ENCODE data around the gene C6orf120.
"Not testable (repeated sequence)": the region's sequence is repeated elsewhere in the genome, so short reads cannot be mapped to it uniquely, and the experiment has no call there.

C6orf120 gene

DNA sequence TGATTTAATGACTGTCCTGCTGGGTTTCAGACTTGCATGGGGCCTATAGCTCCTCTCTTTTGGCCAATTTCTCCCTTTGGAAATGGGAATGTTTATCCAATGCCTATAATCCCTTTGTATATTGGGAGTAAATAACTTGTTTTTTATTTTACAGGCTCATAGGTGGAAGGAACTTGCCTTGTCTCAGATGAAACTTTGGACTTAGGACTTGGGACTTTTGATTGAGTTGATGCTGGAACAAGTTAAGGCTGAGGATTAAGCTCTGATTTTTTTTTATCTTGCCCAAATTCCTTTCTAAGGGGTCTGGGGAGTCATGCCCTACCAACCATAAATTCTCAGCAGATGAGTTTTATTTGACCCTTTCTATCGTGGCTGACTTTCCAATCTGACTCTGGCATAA is 23.6 kb upstream of the C6orf120 start:
- no peak for DNase-seq (ENCODE audit: extremely low read depth in 1 of 2, low read depth in 1 of 2)

DNA sequence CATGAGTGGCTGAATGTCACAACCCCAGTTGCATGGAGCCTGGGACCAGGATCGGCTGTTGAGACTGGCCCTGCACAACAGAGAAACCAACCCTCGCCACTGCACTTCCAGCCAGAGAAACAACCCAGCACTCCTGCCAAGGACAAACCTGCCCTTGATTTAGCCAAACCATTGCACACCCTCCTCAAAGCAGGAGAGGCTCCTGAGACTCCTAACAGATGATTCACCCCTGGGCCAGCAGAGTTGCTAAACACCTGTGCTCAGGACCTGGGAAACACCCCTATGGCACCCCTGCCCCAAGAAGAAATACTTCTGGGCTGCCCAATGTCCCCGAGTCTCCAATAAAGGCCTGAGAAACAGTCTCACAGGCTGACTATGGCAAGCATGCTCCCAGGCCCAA is 17.9 kb upstream of the C6orf120 start:
- no peak for DNase-seq (ENCODE audit: extremely low read depth in 1 of 2, low read depth in 1 of 2)

DNA sequence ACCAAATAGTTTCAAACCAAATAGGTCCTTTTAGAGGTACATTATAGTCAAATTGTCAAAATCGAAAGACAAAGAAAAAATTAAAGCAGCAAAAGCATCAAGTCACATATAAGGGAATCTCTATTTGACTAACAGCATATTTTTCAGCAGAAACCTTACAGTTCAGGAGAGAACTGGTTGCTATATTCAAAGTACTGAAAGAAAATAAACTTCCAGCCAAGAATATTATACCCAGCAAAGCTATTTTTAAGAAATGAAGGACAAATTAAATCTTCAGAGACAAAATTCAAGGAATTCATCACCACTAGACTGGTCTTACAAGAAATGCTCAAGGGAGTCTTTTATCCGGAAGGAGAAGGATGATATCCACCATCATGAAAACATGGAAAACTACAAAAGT is 16.1 kb upstream of the C6orf120 start:
- no peak for DNase-seq (ENCODE audit: extremely low read depth in 1 of 2, low read depth in 1 of 2)

DNA sequence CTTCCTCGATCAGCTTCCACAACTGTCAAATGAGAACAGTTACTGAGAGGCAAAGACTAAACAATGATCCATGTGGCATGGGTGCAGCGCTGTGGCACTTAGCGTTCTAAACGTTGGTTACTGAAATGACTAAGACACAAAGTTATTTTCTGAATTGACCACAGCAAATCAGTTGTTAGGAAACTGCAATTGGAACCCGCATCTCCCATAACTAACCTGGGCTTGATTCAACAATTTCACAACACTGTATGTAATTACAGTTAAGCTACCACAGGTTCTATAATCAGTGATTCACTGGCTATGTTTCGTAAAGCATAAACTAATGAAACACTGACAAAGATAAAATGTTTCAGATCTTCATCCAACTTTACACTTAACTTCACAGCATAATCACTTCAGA is 12.6 kb upstream of the C6orf120 start:
- DNase-seq (ENCODE audit: extremely low read depth in 1 of 2, low read depth in 1 of 2): no peak

DNA sequence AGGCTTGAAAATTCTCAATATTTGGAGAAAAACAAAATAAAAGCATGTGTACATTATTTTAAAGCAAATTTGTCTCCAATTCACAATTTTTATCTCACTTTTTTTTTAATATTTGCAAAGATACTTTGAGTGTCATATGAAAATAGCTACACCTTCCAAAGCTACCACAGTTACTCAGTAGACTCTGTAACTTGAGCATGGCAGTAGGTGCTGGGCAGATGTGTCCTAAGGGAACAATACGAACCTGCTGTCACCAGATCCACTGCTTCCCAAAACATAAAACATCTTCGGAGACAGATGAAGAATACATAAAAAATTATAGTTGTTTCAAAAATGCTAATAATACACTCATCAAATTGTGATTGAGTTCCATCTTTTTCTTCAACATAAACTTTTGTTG is 10.7 kb upstream of the C6orf120 start:
- DNase-seq (ENCODE audit: extremely low read depth in 1 of 2, low read depth in 1 of 2): no peak

DNA sequence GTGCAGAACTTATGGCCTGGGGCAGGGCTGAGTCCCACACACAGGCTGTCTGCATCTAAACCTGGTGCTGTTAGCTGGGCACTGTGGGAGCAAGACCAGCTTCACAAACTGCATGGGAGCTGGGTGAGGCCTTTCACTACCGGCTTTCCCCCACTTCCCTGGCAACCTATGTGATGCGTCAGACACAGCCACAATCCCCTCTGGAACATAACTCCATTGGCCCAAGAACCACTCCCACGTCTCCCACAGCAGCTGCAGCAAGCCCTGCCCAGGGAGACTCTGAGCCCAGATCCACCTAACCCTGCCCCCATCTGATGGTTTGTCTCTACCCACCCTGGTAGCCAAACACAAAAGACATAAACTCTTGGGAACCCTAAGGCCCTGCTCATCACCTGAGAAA is 9.4 kb upstream of the C6orf120 start:
- no peak for DNase-seq (ENCODE audit: extremely low read depth in 1 of 2, low read depth in 1 of 2)

DNA sequence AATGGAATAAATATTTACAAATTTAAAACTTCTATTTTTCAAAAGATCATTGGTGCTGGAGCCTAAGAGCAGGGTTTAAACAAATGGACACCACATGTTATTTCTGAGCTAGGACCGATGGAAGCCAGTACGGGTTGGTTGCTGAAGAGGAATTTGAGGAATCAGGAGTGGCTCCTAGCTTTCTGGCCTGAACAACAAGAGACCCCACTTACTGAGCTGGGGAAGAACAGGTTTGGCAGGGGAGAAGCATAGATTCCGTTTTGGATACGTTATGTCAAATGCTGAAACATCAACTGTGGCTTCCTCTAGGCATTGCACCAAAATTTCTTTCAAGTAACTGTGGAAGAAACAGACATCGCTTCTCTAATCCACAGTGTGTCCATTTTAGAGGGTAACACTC is 6.8 kb upstream of the C6orf120 start:
- DNase-seq (ENCODE audit: extremely low read depth in 1 of 2, low read depth in 1 of 2): no peak

DNA sequence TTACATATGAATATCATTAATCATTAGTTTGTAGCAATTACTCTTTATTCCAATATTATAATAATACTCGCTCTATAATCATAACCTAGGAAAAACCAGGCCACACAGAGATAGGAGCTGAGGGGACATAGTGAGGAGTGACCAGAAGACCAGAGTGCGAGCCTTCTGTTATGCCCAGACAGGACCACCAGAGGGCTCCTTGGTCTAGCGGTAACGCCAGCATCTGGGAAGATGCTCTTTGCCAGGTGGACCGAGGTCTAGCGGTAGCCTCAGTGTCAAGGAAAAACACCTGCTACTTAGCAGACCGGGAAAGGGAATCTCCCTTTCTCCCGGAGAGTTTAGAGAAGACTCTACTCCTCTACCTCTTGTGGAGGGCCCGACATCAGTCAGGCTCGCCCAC is 4.8 kb upstream of the C6orf120 start:
- not testable (repeated sequence) for DNase-seq (ENCODE audit: extremely low read depth in 1 of 2, low read depth in 1 of 2)

DNA sequence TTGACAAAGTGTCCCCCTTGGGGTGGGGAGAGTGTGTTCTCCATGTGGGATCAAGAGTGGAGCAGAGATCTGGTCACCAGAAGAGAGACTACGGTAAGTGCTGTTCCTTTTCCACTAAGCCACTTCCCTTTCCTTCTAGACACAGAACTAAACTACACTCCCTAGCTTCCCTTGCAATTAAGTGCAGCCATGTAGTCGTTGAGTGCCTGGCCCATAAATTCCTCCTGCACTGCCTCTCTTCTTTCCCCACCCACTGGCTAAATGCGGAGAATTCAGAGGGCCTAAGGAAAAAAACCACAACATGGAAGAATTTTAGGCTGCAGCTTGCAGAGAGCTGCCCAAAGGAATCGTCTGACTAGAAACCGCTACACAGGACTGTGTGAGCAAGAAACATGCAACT is 1.6 kb upstream of the C6orf120 start:
- no peak for DNase-seq (ENCODE audit: extremely low read depth in 1 of 2, low read depth in 1 of 2)

DNA sequence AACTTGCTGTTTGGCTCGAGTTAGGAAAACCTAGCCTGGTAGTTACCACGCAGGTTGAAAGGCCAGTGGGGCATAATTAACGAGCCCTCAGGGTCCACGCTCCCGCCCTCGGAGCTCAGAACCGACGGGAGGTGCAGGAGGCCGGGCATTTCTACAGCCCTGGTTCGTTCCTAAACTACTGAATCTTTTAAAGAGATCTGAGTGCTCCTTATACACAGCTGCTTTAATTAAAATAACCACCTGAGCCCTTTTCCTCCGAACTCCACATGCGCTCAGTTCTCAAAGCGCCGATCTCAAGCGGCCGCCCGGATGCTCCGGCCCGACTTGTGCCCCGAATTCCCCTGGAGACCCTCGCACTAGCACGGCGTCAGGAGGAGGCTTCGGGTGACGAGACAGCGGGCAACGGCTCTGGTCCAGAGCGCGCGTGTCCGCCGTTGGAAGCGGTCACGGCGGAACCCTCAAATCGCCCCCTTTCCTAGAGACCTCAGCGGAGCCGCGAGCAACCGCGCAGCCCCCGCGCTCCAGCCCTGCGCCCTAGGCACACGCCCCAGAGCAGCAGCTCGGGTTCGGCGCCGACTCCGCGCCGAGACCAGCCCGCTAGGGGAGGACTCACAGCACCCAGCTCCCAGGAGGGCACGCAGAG is 494 bp upstream of the C6orf120 start:
- no peak for DNase-seq (ENCODE audit: extremely low read depth in 1 of 2, low read depth in 1 of 2)

DNA sequence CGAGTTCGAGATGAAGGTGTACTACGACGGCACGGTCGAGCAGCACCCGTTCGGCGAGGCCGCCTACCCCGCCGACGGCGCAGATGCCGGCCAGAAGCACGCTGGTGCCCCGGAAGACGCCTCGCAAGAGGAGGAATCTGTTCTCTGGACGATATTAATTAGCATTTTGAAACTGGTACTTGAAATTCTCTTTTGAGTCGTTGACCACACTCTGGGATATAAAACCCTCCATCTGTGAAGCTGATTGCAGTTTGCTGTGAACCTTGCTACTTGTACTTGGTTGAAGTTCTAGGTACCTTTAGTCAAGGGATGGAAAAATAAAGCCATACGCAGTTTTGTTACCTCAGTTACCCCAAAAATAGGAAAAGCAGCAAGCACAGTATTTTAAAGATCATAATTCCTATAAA is 917 bp downstream of the C6orf120 start:
- no peak for DNase-seq (ENCODE audit: extremely low read depth in 1 of 2, low read depth in 1 of 2)

DNA sequence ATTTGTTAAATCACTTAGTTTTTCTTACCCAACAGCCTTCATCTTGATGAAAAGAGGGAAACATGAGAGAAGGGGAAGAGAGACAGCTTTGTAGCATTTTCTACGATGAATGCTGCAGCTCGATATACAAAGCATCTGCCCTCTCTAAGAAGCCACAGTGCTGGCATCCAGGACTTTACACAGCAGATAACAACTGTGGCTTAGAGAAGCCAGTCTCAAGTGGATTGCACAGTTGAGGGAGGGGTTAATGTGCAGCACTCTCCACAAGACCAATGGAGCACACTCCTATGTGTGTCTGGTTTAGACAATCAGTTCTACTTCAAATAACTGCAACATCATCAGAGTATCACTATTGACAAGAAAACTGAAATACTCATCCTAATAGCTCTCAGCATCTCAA is 5.8 kb downstream of the C6orf120 start:
- no peak for DNase-seq (ENCODE audit: extremely low read depth in 1 of 2, low read depth in 1 of 2)

DNA sequence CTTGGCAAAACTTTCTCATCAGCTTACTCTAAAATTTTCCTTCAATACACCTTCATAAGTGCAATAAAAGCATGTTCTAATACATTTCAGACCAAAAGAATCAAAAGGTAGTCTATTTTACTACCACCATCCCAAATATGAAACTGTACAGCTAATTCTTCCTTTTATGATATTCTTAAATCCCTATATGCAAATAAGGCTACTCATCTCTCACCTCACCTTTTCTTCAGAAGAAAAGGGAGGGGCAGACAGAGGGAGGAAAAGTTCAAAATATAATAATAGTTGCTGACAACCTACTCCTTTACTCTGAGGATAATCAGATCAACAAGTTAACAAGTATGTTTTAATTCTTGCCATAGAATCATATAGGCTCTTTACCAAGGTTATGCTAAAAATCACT is 7.4 kb downstream of the C6orf120 start:
- DNase-seq (ENCODE audit: extremely low read depth in 1 of 2, low read depth in 1 of 2): no peak

DNA sequence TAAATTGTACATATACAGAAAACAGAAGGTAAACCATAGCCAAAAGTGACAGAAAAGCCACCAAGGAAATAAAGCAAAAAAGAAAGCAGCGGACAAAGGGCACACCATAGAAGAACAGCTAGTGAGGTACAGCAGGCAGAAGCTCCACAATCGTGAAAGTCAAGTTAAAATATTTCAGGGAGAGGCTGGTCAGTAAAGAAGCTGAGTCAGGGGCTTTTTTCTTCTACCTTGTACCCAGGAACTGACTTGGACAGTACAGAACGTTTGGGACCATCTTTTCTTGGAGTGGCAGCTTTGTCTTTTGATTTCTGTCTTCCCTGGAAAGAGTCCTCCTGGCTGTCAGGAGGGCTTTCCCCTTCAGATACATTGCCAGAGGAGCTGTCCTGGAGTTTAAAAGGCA is 8.1 kb downstream of the C6orf120 start:
- no peak for DNase-seq (ENCODE audit: extremely low read depth in 1 of 2, low read depth in 1 of 2)

DNA sequence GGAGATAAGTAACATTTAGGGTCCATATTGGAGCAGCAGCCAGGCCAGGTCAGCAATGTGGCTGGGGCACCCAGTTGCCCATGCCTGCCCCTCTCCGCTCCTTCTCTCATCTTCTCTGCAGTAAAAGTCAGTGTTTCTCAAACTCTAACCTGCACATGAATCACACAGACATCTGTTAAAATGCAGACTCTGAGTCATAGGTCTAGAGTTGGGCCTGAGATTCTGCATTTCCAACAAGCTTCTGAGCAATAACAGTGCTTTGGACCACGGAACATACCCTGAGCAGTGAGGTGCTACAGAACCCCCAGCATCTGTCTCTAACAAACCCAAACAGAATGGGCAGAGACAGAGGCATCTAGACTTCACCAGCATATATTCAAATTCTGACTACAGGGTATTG is 12.3 kb downstream of the C6orf120 start:
- DNase-seq (ENCODE audit: extremely low read depth in 1 of 2, low read depth in 1 of 2): no peak

DNA sequence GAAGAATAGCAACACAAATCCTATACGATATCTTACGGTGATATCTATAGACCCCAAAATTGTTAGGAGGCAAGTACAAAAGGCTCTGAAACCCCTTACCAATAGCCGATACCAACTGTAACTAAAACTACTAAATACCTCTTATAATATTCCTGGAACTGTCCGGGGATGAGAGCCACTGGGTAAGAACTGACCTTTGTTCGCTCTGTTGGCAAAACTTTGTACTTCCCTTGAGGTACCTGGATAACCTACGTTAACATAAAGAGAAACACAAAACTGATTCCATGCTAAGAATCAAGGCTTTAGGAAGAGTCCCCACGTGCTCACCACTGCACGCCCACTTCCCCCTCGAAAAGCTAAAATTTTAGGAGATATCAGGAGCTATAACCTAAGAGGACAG is 12.7 kb downstream of the C6orf120 start:
- DNase-seq (ENCODE audit: extremely low read depth in 1 of 2, low read depth in 1 of 2): no peak

DNA sequence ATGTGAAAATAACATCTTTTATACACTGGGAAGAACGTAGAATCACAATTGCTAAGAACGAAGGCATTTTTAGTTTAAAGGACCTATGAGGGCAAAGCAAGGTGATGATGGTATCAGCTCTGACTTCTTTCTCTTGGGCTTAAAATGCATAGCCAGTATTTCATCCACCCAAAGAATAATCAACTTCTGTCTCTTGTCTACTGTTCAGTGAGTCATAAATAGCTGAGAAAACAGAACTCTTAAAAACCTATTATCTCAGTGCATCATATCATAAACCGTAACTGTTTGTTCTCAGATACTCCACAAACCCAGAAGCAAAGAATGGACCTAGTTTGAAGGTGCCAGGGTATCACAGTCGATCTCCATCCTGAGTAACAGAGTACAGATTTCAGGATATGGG is 17.2 kb downstream of the C6orf120 start:
- DNase-seq (ENCODE audit: extremely low read depth in 1 of 2, low read depth in 1 of 2): no peak

DNA sequence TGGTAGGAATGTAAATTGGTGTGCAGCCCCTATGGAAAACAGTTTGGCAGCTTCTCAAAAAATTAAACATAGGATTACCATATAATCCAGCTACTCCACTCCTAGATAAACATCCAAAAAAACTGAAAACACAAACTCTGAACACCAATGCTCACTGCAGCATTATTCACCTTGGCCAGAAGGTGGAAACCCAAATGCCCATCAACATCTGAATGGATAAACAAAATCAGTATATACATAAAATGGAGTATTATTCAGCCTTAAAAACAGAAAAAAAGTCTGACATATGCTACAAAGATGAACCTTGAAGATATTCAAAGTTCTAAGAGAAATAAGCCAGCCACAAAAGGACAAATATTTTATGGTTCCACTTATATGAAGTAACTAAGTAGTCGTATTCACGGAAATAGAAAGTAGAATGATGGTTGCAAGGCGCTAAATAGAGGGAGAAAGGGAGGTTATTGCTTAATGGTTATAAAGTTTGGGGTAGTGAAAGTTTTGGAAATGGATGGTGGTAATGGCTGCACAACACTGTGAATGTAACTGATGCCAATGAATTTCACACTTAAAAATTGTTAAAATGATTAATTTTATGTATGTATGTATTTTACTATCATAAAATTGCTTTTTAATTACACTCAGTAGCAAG is 18.4 kb downstream of the C6orf120 start:
- no peak for DNase-seq (ENCODE audit: extremely low read depth in 1 of 2, low read depth in 1 of 2)

DNA sequence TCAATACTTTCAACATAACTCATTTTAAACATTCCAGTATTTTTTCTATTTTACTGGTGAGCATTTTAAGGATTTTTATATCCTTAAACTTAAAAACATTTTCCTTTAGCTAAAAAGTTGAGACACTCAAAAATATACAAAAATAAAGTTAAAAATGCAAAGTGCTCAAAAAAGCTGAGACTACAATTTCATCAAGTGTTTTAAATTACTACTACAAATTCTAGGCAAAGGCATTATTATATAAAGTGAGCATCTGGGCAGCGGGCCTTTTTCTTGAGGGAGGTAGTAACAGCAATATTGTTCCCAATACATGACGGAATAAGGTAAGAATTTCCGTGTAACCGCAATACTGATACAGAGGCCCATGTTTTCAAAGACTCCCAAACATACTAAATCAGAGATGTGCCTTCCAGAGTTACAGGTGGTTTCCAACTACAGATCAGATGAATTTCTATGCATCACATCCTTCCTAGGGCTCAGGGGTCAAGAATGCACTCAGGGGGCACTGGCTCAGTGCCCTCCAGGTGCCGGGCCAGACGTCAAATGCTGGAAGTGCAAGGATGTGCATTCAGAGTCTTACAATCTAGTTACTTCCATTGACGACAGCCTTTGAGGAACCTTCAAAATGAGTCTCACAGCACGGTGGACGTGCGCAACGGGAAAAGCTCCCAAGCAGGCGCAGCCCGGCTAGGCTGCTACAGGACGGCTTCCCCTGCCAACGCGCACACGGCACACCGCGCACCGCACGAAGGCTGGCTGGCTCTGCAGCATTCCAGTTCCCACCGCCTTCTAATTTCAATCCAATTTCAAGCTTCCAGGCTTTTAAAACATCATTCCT is 20.7 kb downstream of the C6orf120 start:
- no peak for DNase-seq (ENCODE audit: extremely low read depth in 1 of 2, low read depth in 1 of 2)

DNA sequence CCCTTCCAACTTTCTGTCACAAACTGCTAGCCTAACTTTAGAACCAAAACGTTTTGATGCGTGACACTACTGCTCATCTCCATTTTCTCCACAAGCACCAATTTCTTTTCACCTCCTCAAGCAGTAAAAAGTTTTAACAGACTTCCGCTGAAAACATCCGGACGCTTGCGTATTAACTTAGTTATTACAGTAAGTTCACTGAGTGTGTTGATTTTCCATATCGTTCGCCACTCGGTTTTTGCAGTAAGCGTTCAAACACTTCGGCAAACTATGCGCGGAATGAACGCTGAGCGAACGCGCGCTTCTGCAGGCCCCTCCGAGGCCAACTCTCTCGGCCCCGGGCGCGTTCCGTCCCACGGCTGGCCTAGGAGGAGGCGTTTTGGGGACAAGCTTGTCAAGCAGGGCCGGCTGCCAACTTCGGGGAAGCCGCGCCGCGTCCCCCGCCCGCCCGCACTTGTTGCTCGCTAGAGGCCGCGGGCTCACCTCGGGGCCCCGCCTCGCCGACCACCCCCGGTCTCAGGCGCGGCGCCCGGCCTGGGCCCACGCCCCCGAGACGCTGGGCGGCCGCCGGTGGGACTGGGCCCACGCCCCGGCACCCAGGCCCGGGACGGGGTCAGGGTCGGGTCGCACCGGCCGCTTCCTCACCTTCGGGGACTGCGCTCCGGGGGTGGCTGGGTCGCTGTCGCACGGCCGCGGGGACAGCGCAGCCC is 21.4 kb downstream of the C6orf120 start:
- peak in 1 of 2 donors; percentile 54 for DNase-seq (ENCODE audit: extremely low read depth in 1 of 2, low read depth in 1 of 2)

DNA sequence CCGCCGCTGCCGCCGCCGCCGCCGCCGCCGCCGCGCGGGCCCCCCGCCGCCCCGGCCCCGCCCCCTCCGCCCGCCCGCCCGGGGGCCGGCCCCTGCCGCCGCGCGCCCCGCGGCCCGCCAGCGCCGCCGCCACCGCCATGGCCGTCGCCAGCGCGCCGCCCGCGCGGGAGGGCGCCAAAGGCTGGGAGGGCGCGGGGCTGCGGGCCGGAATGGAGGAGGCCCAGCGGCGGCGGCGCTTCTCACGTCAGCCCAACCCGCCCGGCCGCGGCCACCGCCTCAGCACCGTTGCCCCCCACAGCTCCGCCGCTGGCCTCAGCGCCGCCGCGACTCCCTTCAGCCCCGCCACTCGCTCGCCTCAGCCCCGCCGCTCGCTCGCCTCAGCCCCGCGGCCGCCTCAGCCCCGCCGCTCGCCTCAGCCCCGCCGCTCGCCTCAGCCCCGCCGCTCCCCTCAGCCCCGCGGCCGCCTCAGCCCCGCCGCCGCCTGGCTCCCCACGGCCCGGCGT is 22.1 kb downstream of the C6orf120 start:
- peak in 1 of 2 donors; percentile 32 for DNase-seq (ENCODE audit: extremely low read depth in 1 of 2, low read depth in 1 of 2)

Data from activated CD8-positive, alpha-beta memory T cell treated with anti-CD3 and anti-CD28 coated beads for 1 hour (primary cell).